HL-60 (cell line): ENCODE data around the gene HRCT1.

Source experiments
- GABPA ChIP-seq: IDR thresholded peaks from 2 replicates; pipeline ENCODE4 v1.6.1; 2012; ENCODE audit warnings: low read depth
- POLR2AphosphoS5 ChIP-seq: IDR thresholded peaks from 2 replicates; pipeline ENCODE4 v1.6.1; 2012; ENCODE audit warnings: low read depth
- SPI1 ChIP-seq: IDR thresholded peaks from 2 replicates; pipeline ENCODE4 v1.6.1; 2012; ENCODE audit warnings: low read depth, mild to moderate bottlenecking, borderline replicate concordance
- TF ChIP-seq, protein P1 (sequence below): IDR thresholded peaks from one replicate; pipeline ENCODE4 v1.5.1; 2011; ENCODE audit warnings: low read length, control low read depth, inconsistent platforms; ENCODE audit not compliant: insufficient read depth
- TF ChIP-seq, protein P2 (sequence below): IDR thresholded peaks from 2 replicates; pipeline ENCODE4 v1.6.1; 2012; ENCODE audit warnings: low read depth; ENCODE audit not compliant: insufficient replicate concordance

DNA sequence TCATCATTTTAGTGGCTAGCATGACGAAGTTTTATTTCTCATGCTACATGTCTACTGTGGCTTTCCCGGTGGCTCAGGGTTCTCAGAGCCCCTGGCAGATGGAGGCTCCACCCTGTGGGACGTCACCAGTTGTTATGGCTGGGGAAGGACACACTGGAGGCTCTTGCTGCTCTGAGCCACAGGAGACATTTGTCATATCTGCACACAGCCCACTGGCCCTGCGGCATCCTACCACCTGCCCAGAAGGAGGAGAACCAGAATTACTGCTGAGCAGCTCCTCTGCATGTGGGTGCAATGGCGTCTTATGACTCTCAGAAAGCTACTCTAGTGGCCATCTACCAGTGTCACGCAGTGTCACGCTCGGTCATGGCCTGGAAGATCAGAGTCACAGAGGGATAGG, 42.4 kb upstream of the HRCT1 start:
- TF ChIP-seq, protein P1, sequence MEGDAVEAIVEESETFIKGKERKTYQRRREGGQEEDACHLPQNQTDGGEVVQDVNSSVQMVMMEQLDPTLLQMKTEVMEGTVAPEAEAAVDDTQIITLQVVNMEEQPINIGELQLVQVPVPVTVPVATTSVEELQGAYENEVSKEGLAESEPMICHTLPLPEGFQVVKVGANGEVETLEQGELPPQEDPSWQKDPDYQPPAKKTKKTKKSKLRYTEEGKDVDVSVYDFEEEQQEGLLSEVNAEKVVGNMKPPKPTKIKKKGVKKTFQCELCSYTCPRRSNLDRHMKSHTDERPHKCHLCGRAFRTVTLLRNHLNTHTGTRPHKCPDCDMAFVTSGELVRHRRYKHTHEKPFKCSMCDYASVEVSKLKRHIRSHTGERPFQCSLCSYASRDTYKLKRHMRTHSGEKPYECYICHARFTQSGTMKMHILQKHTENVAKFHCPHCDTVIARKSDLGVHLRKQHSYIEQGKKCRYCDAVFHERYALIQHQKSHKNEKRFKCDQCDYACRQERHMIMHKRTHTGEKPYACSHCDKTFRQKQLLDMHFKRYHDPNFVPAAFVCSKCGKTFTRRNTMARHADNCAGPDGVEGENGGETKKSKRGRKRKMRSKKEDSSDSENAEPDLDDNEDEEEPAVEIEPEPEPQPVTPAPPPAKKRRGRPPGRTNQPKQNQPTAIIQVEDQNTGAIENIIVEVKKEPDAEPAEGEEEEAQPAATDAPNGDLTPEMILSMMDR = no peak
- no peak for TF ChIP-seq POLR2AphosphoS5
- TF ChIP-seq, protein P2, sequence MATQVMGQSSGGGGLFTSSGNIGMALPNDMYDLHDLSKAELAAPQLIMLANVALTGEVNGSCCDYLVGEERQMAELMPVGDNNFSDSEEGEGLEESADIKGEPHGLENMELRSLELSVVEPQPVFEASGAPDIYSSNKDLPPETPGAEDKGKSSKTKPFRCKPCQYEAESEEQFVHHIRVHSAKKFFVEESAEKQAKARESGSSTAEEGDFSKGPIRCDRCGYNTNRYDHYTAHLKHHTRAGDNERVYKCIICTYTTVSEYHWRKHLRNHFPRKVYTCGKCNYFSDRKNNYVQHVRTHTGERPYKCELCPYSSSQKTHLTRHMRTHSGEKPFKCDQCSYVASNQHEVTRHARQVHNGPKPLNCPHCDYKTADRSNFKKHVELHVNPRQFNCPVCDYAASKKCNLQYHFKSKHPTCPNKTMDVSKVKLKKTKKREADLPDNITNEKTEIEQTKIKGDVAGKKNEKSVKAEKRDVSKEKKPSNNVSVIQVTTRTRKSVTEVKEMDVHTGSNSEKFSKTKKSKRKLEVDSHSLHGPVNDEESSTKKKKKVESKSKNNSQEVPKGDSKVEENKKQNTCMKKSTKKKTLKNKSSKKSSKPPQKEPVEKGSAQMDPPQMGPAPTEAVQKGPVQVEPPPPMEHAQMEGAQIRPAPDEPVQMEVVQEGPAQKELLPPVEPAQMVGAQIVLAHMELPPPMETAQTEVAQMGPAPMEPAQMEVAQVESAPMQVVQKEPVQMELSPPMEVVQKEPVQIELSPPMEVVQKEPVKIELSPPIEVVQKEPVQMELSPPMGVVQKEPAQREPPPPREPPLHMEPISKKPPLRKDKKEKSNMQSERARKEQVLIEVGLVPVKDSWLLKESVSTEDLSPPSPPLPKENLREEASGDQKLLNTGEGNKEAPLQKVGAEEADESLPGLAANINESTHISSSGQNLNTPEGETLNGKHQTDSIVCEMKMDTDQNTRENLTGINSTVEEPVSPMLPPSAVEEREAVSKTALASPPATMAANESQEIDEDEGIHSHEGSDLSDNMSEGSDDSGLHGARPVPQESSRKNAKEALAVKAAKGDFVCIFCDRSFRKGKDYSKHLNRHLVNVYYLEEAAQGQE = no peak
- TF ChIP-seq GABPA = no peak
- no peak for TF ChIP-seq SPI1
